ENCODE results near the gene RNF4.
A peak's percentile ranks its signal among the peaks of the same experiment; 100 is the strongest.
"Not testable (repeated sequence)": the region's sequence is repeated elsewhere in the genome, so short reads cannot be mapped to it uniquely, and the experiment has no call there.

Gene RNF4

GRCh38 chr4:2468456-2469191, at the start of gene RNF4:
TSS of gene RNF4 (plus strand) at chr4:2469106. CDS start at chr4:2490494, 21,388 bp downstream.
- peak; percentile 82 for DNase-seq (ENCODE audit: low read depth, low spot score)

- no peak for DNase-seq (ENCODE audit: low read depth, low spot score)
Observed at GRCh38 chr4:2419814-2420213, 49.1 kb upstream of the RNF4 start.

GRCh38 chr4:2421928-2422327, 47.0 kb upstream of the RNF4 start:
- DNase-seq (ENCODE audit: low read depth, low spot score): no peak

GRCh38 chr4:2423066-2423465, 45.8 kb upstream of the RNF4 start:
- DNase-seq (ENCODE audit: low read depth, low spot score): no peak

- no peak for DNase-seq (ENCODE audit: low read depth, low spot score)
Observed at GRCh38 chr4:2423695-2424094, 45.2 kb upstream of the RNF4 start.

- no peak for DNase-seq (ENCODE audit: low read depth, low spot score)
Observed at GRCh38 chr4:2424581-2424980, 44.3 kb upstream of the RNF4 start.

GRCh38 chr4:2425386-2426068, 43.4 kb upstream of the RNF4 start:
- no peak for DNase-seq (ENCODE audit: low read depth, low spot score)

- DNase-seq (ENCODE audit: low read depth, low spot score): no peak
Observed at GRCh38 chr4:2426069-2426397, 42.9 kb upstream of the RNF4 start.

- no peak for DNase-seq (ENCODE audit: low read depth, low spot score)
Observed at GRCh38 chr4:2426711-2427275, 42.1 kb upstream of the RNF4 start.

- DNase-seq (ENCODE audit: low read depth, low spot score): no peak
Observed at GRCh38 chr4:2427383-2428334, 41.2 kb upstream of the RNF4 start.

GRCh38 chr4:2428496-2429213, 40.3 kb upstream of the RNF4 start:
- no peak for DNase-seq (ENCODE audit: low read depth, low spot score)

GRCh38 chr4:2429945-2430757, 38.8 kb upstream of the RNF4 start:
- not testable (repeated sequence) for DNase-seq (ENCODE audit: low read depth, low spot score)

- no peak for DNase-seq (ENCODE audit: low read depth, low spot score)
Observed at GRCh38 chr4:2432004-2432403, 36.9 kb upstream of the RNF4 start.

GRCh38 chr4:2432991-2433530, 35.8 kb upstream of the RNF4 start:
- no peak for DNase-seq (ENCODE audit: low read depth, low spot score)

GRCh38 chr4:2433609-2434350, 35.1 kb upstream of the RNF4 start:
- DNase-seq (ENCODE audit: low read depth, low spot score): no peak

- no peak for DNase-seq (ENCODE audit: low read depth, low spot score)
Observed at GRCh38 chr4:2434420-2434819, 34.5 kb upstream of the RNF4 start.

- DNase-seq (ENCODE audit: low read depth, low spot score): no peak
Observed at GRCh38 chr4:2436301-2436700, 32.6 kb upstream of the RNF4 start.

- no peak for DNase-seq (ENCODE audit: low read depth, low spot score)
Observed at GRCh38 chr4:2436761-2437474, 32.0 kb upstream of the RNF4 start.

Data from brain pericyte (primary cell).